ENCODE results near the gene ZNF276. TPM values are rescaled to one million over a fixed set of nuclear protein-coding genes. Genes with fewer than 3 reads are reported as not detected.

ZNF276 gene
- total RNA-seq, 1 donor from 2014 or later = 33.2 TPM

DNA sequence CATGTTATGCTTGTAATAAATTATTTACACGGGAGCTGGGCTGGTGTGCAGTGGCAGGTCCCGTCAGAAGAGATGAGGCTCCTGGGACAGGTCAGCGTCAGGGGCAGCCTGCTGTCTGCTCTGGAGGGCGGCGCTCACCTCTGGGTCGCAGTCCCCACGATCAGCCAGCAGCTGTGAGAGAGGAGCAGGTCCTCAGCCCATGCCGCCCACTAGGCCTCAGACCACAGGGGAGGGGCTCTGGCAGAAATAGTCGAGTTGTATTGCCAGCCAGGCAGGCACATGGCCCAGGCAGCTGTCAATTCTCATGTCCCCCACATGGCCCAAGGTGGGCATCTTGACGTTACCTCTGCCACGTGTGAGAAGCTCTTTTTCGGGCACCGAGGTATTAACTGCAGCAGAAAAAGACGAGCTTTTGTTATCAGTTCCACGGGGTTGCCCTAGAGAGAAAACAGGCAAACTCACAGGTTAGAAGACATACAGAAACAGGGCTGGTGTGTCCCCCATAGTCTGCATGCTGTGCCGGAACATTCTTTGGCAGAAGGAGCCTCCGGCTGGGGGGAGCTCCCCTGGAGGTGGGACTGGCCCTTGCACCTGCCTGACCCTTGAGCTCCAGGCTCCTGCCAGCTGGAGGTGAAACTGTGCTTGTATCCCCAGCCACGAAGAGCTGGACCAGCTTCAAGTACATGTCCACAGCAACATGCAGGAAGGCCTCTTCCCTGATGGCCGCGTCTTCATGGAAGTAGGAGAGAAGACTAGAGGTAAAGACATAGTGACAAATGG lies 17.4 kb downstream of the ZNF276 start:
- intact Hi-C loops (cut with DNase I) = no loop called here
- Histone ChIP-seq H3K4me3 (no peak overlapping the region), H3K9me3 (no peaks in the 10 kb centered on the region), H3K4me1 (no peaks in the 10 kb centered on the region), H3K36me3 (peaks cover 76% of the 10 kb centered on the region), H3K27ac (no peak overlapping the region), H3K27me3 (ENCODE audit: low read depth) (no peaks in the 10 kb centered on the region)
- DNase-seq (no peak), ATAC-seq (no peak)
- no peak for TF ChIP-seq CTCF (IDR thresholded peaks at IDR 0.05)

- H3K4me1 ChIP-seq = no peaks in the 10 kb centered on the region
- H3K4me3 ChIP-seq = no peak overlapping the region
- ATAC-seq (peak in 1 of 2 donors; percentile 19), DNase-seq (no peak)
- no peaks in the 10 kb centered on the region for H3K9me3 ChIP-seq
- no peak overlapping the region for H3K27ac ChIP-seq
- no peaks in the 10 kb centered on the region for H3K27me3 ChIP-seq (ENCODE audit: low read depth)
- intact Hi-C loops (cut with DNase I) = no loop called here
- peaks cover 70% of the 10 kb centered on the region for H3K36me3 ChIP-seq
- TF ChIP-seq CTCF (IDR thresholded peaks at IDR 0.05) = no peak
These were observed 18.0 kb downstream of the ZNF276 start for GRCh38 chr16:89739383-89739782.

GRCh38 chr16:89741342-89742014 lies 20.1 kb downstream of the ZNF276 start:
- no peaks in the 10 kb centered on the region for H3K27me3 ChIP-seq (ENCODE audit: low read depth)
- DNase-seq (no peak), ATAC-seq (no peak)
- TF ChIP-seq CTCF (IDR thresholded peaks at IDR 0.05) = no peak
- H3K4me3 ChIP-seq = no peak overlapping the region
- no peaks in the 10 kb centered on the region for H3K4me1 ChIP-seq
- intact Hi-C loops (cut with DNase I) = no loop called here
- peaks cover 53% of the 10 kb centered on the region for H3K36me3 ChIP-seq
- H3K27ac ChIP-seq = no peak overlapping the region
- no peaks in the 10 kb centered on the region for H3K9me3 ChIP-seq

GRCh38 chr16:89742948-89743347 lies 21.6 kb downstream of the ZNF276 start:
- DNase-seq (no peak), ATAC-seq (no peak)
- TF ChIP-seq CTCF (IDR thresholded peaks at IDR 0.05) = no peak
- intact Hi-C loops (cut with DNase I) = no loop called here
- H3K27me3 ChIP-seq (ENCODE audit: low read depth) = no peaks in the 10 kb centered on the region
- peaks cover 39% of the 10 kb centered on the region for H3K36me3 ChIP-seq
- no peaks in the 10 kb centered on the region for H3K4me1 ChIP-seq
- no peak overlapping the region for H3K4me3 ChIP-seq
- no peaks in the 10 kb centered on the region for H3K9me3 ChIP-seq
- H3K27ac ChIP-seq = no peak overlapping the region

GRCh38 chr16:89744813-89745212 lies 23.5 kb downstream of the ZNF276 start:
- DNase-seq = no peak
- H3K27ac ChIP-seq = no peak overlapping the region
- TF ChIP-seq CTCF (IDR thresholded peaks at IDR 0.05) = no peak
- H3K36me3 ChIP-seq = peaks cover 20% of the 10 kb centered on the region
- H3K27me3 ChIP-seq (ENCODE audit: low read depth) = no peaks in the 10 kb centered on the region
- no peak for ATAC-seq
- H3K4me3 ChIP-seq = no peak overlapping the region
- H3K9me3 ChIP-seq = no peaks in the 10 kb centered on the region
- H3K4me1 ChIP-seq = peaks cover 3% of the 10 kb centered on the region
- intact Hi-C loops (cut with DNase I) = no loop called here
